Thyroid gland (tissue), 4 donors: ENCODE data around the gene CREB3L1.

Experiments used
- POLR2A ChIP-seq, 2 donors: fragments of 450-650 bp; IDR thresholded peaks; one replicate each; pipeline ENCODE4 v1.6.1; 2017; ENCODE audit warnings: antibody characterized with exemption in 2 of 2, mild to moderate bottlenecking in 2 of 2, moderate library complexity in 1 of 2
- TF ChIP-seq, protein P1 (sequence below), 6 experiments: fragments of 200-600 bp in 3 of 6; fragments of 450-650 bp in 3 of 6; sonication (generic) in 3 of 6; IDR thresholded peaks; one replicate each; pipeline ENCODE4 v1.5.1; 2016 to 2019; ENCODE audit warnings: antibody characterized with exemption in 6 of 6, mild to moderate bottlenecking in 2 of 6, inconsistent platforms in 1 of 6, moderate library complexity in 1 of 6

DNA sequence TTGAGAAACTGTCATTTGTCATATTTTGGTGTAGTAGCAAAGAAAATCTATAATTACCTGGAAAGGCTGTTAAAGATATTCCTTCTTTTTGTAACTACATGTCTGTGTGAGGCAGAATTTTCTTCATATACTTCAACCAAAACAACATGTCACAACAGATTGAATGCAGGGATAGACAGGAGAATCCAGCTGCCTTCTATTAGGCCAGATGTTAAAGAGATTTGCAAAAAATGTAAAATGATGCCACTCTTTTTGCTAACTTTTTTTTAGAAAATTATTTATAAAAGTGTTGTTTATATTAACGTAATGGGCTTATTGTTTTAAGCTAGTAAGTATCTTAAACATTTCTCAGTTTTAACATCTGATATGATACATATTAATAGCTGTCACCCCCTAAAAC, 82.5 kb downstream of the CREB3L1 start:
- TF ChIP-seq, protein P1, sequence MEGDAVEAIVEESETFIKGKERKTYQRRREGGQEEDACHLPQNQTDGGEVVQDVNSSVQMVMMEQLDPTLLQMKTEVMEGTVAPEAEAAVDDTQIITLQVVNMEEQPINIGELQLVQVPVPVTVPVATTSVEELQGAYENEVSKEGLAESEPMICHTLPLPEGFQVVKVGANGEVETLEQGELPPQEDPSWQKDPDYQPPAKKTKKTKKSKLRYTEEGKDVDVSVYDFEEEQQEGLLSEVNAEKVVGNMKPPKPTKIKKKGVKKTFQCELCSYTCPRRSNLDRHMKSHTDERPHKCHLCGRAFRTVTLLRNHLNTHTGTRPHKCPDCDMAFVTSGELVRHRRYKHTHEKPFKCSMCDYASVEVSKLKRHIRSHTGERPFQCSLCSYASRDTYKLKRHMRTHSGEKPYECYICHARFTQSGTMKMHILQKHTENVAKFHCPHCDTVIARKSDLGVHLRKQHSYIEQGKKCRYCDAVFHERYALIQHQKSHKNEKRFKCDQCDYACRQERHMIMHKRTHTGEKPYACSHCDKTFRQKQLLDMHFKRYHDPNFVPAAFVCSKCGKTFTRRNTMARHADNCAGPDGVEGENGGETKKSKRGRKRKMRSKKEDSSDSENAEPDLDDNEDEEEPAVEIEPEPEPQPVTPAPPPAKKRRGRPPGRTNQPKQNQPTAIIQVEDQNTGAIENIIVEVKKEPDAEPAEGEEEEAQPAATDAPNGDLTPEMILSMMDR (IDR thresholded peaks at IDR 0.05), result no peak
- TF ChIP-seq POLR2A (IDR thresholded peaks at IDR 0.05), result no peak
